GM12878 (cell line): ENCODE results near the gene SPEM2. TPM values are rescaled to one million over a fixed set of nuclear protein-coding genes. Genes with fewer than 3 reads are reported as not detected.
A peak's percentile ranks its signal among the peaks of the same experiment; 100 is the strongest.

Experiments
- ATF2 ChIP-seq: IDR thresholded peaks from 2 replicates; pipeline ENCODE4 v1.6.1; 2012; ENCODE audit warnings: low read length, inconsistent platforms
- BCL11A ChIP-seq: IDR thresholded peaks from 2 replicates; pipeline ENCODE4 v1.6.1; 2011; ENCODE audit warnings: low read depth, low read length
- BRCA1 ChIP-seq: IDR thresholded peaks from 2 replicates; pipeline ENCODE4 v1.6.1; 2011; ENCODE audit warnings: low read depth, low read length, improper control_type of control experiment
- CREB1 ChIP-seq: IDR thresholded peaks from 2 replicates; pipeline ENCODE4 v1.6.1; 2012; ENCODE audit warnings: low read depth, mild to moderate bottlenecking, inconsistent platforms
- EZH2 ChIP-seq: IDR thresholded peaks from 2 replicates; pipeline ENCODE4 v1.6.1; 2012; ENCODE audit warnings: low read depth, mild to moderate bottlenecking, control low read depth, inconsistent platforms, low read length, borderline replicate concordance; ENCODE audit not compliant: control insufficient read depth
- FOS ChIP-seq: IDR thresholded peaks from 3 replicates; pipeline ENCODE4 v1.6.1; 2011; ENCODE audit warnings: borderline replicate concordance; ENCODE audit not compliant: insufficient read length; ENCODE audit errors: extremely low read depth
- GATAD2B ChIP-seq: fragments of 450-650 bp; conservative IDR thresholded peaks from 2 replicates; pipeline ENCODE4 v1.6.1; 2017; ENCODE audit warnings: low read depth, mild to moderate bottlenecking, moderate library complexity
- HDGF ChIP-seq: fragments of 450-650 bp; IDR thresholded peaks from 2 replicates; pipeline ENCODE4 v1.6.1; 2016; ENCODE audit warnings: antibody characterized with exemption
- MEF2B ChIP-seq: fragments of 450-650 bp; IDR thresholded peaks from 2 replicates; pipeline ENCODE4 v1.6.1; 2018; ENCODE audit warnings: mild to moderate bottlenecking, moderate library complexity; ENCODE audit not compliant: partially characterized antibody, poor library complexity, severe bottlenecking
- MXI1 ChIP-seq: fragments of 150-350 bp; IDR thresholded peaks from 2 replicates; pipeline ENCODE4 v1.6.1; 2011; ENCODE audit warnings: low read depth, mild to moderate bottlenecking, inconsistent platforms, low read length, improper control_type of control experiment
- NKRF ChIP-seq: fragments of 450-650 bp; conservative IDR thresholded peaks from 2 replicates; pipeline ENCODE4 v1.6.1; 2017; ENCODE audit warnings: mild to moderate bottlenecking, moderate library complexity
- NR2C2 ChIP-seq: IDR thresholded peaks from 2 replicates; pipeline ENCODE4 v1.6.1; 2011; ENCODE audit warnings: borderline replicate concordance, low read depth; ENCODE audit not compliant: control insufficient read depth, insufficient read length
- PAX5 ChIP-seq: IDR thresholded peaks from 2 replicates; pipeline ENCODE4 v1.6.1; 2011; ENCODE audit warnings: low read depth, low read length, borderline replicate concordance
- POLR2AphosphoS5 ChIP-seq: IDR thresholded peaks from 2 replicates; pipeline ENCODE4 v1.6.1; 2011; ENCODE audit warnings: mild to moderate bottlenecking, low read length, inconsistent platforms
- RBBP5 ChIP-seq: fragments of 200-600 bp; sonication (generic); conservative IDR thresholded peaks from 2 replicates; pipeline ENCODE4 v1.6.1; 2016
- RELB ChIP-seq: fragments of 450-650 bp; IDR thresholded peaks from 2 replicates; pipeline ENCODE4 v1.6.1; 2017; ENCODE audit warnings: low read depth, mild to moderate bottlenecking, moderate library complexity
- RFX5 ChIP-seq: IDR thresholded peaks from 2 replicates; pipeline ENCODE4 v1.6.1; 2011; ENCODE audit warnings: low read depth, low read length, improper control_type of control experiment
- SP1 ChIP-seq: IDR thresholded peaks from one replicate; pipeline ENCODE4 v1.6.1; 2011; ENCODE audit warnings: low read depth, low read length
- SUPT20H ChIP-seq: IDR thresholded peaks from 2 replicates; pipeline ENCODE4 v1.6.1; 2011; ENCODE audit warnings: low read depth, mild to moderate bottlenecking, low read length, moderate library complexity, borderline replicate concordance; ENCODE audit not compliant: control insufficient read depth
- TAF1 ChIP-seq: IDR thresholded peaks from 2 replicates; pipeline ENCODE4 v1.6.1; 2011; ENCODE audit warnings: mild to moderate bottlenecking, low read depth, low read length, borderline replicate concordance
- ZNF274 ChIP-seq: IDR thresholded peaks from one replicate; pipeline ENCODE4 v1.8.0; 2011; ENCODE audit not compliant: insufficient read length, insufficient read depth
- polyA plus RNA-seq, 11 experiments: library from polyadenylated mRNA; depleted of rRNA in 4 of 11; unstranded in 6 of 11; stranded (reverse) in 5 of 11; fragments of >200 nt; fragmentation: Nextera tagmentation in 4 of 11; fragmentation: Illumina TruSeq in 1 of 11; extraction: Ambion mirVana in 4 of 11; extraction: Trizol in 1 of 11; gene quantifications; 1 replicate in 1 of 11; 2 replicates in 10 of 11; pipeline versions ENCODE4 v1.2.1 to v1.2.3, GENCODE V29; 2011 to 2016; ENCODE audit warnings: inconsistent platforms in 2 of 11, missing spikeins in 2 of 11, low read depth in 1 of 11
- total RNA-seq, 4 experiments: library from RNA; depleted of rRNA in 3 of 4; stranded (reverse); fragments of >200 nt in 3 of 4; fragmentation: Illumina TruSeq in 1 of 4; extraction: Trizol in 1 of 4; gene quantifications; 2 replicates each; pipeline versions ENCODE4 v1.2.1 to v1.2.3, GENCODE V29; 2013 to 2021
- TF ChIP-seq, protein P1 (sequence below): fragments of 450-650 bp; IDR thresholded peaks from 2 replicates; pipeline ENCODE4 v1.6.1; 2017; ENCODE audit warnings: mild to moderate bottlenecking, moderate library complexity

SPEM2 gene
- total and polyA plus RNA-seq, 10 of the 15 experiments (the other 5 are each of a cell fraction or from before 2014, with no cell fraction given) = not detected

DNA sequence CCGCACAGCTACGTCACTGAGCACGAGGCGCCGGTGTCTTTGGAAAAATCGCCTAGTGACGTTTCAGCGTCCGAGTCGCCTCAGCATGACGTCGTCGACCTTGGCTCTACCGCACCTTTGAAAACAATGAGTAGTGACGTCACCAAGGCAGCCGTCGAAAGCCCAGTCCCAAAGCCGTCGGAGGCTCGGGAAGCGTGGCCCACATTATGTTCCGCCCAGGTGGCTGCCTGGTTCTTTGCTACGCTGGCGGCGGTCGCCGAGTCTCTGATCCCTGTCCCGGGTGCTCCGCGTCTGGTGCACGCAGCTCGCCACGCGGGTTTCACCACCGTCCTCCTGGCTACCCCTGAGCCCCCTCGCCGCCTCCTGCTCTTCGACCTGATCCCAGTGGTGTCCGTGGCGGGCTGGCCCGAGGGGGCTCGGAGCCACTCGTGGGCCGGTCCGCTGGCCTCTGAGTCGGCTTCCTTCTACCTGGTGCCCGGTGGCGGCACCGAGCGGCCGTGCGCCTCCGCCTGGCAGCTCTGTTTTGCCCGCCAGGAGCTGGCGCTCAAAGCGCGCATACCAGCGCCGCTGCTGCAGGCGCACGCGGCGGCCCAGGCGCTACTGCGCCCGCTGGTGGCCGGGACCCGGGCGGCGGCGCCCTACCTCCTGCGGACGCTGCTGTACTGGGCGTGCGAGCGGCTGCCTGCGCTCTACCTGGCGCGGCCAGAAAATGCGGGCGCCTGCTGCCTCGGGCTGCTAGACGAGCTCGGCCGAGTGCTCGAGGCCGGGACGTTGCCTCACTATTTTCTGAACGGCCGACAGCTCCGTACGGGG is 11.3 kb downstream of the SPEM2 start (continued):
- TF ChIP-seq MXI1 (peak; percentile 70), ZNF274 (no peak), TAF1 (no peak), POLR2AphosphoS5 (no peak), GATAD2B (peak; percentile 98), BRCA1 (no peak), SUPT20H (no peak), NKRF (peak; percentile 80), RBBP5 (no peak), HDGF (no peak), PAX5 (no peak), SP1 (no peak), FOS (no peak), ATF2 (no peak), RFX5 (no peak), RELB (no peak), CREB1 (peak; percentile 91), NR2C2 (no peak), MEF2B (peak; percentile 11), BCL11A (no peak), EZH2 (no peak)
- TF ChIP-seq, protein P1, sequence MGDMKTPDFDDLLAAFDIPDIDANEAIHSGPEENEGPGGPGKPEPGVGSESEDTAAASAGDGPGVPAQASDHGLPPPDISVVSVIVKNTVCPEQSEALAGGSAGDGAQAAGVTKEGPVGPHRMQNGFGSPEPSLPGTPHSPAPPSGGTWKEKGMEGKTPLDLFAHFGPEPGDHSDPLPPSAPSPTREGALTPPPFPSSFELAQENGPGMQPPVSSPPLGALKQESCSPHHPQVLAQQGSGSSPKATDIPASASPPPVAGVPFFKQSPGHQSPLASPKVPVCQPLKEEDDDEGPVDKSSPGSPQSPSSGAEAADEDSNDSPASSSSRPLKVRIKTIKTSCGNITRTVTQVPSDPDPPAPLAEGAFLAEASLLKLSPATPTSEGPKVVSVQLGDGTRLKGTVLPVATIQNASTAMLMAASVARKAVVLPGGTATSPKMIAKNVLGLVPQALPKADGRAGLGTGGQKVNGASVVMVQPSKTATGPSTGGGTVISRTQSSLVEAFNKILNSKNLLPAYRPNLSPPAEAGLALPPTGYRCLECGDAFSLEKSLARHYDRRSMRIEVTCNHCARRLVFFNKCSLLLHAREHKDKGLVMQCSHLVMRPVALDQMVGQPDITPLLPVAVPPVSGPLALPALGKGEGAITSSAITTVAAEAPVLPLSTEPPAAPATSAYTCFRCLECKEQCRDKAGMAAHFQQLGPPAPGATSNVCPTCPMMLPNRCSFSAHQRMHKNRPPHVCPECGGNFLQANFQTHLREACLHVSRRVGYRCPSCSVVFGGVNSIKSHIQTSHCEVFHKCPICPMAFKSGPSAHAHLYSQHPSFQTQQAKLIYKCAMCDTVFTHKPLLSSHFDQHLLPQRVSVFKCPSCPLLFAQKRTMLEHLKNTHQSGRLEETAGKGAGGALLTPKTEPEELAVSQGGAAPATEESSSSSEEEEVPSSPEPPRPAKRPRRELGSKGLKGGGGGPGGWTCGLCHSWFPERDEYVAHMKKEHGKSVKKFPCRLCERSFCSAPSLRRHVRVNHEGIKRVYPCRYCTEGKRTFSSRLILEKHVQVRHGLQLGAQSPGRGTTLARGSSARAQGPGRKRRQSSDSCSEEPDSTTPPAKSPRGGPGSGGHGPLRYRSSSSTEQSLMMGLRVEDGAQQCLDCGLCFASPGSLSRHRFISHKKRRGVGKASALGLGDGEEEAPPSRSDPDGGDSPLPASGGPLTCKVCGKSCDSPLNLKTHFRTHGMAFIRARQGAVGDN = peak; percentile 72; the same call in 1 of the 2 replicates
